ENCODE data around the gene PRKN.

PRKN gene

DNA sequence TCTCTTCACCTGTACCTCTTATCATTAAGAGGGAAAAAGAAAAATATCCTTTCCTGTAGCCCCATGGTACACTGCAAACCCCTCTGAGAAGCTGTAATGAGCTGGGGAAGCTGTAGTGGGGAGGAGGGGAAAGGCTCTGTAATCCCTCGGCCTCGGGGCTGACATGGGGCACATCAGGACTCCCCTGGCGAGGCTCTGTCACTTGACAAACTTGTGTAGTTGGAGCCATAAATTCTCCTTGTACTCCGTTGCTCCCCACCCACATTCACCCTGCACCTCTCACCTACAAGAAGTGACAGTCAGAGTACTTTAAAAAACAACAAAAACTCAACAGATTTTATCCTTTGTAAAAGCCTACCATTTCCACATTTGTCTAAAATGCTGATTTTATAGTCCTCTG, 978.0 kb downstream of the PRKN start:
- Histone ChIP-seq H3K9me3 (ENCODE audit: insufficient read depth, low read length) (no peaks in the 10 kb centered on the region), H4K20me1 (ENCODE audit: insufficient read depth, low read length) (no peaks in the 10 kb centered on the region), H3K27me3 (ENCODE audit: low read depth, low read length) (no peaks in the 10 kb centered on the region), H3K27ac (ENCODE audit: low read length) (no peak overlapping the region), H2AFZ (ENCODE audit: low read depth, low read length) (no peak overlapping the region), H3K4me1 (ENCODE audit: low read length) (no peaks in the 10 kb centered on the region), H3K4me3 (ENCODE audit: low read length) (no peak overlapping the region), H3K79me2 (ENCODE audit: low read length) (no peaks in the 10 kb centered on the region), H3K4me2 (ENCODE audit: low read length) (no peak overlapping the region), H3K9ac (ENCODE audit: low read length) (no peak overlapping the region), H3K36me3 (replicated peaks; ENCODE audit: low read depth, low read length) (no peaks in the 10 kb centered on the region)
- TF ChIP-seq EZH2phosphoT487 (IDR thresholded peaks at IDR 0.05; ENCODE audit: low read depth): no peak
- TF ChIP-seq, protein P1, sequence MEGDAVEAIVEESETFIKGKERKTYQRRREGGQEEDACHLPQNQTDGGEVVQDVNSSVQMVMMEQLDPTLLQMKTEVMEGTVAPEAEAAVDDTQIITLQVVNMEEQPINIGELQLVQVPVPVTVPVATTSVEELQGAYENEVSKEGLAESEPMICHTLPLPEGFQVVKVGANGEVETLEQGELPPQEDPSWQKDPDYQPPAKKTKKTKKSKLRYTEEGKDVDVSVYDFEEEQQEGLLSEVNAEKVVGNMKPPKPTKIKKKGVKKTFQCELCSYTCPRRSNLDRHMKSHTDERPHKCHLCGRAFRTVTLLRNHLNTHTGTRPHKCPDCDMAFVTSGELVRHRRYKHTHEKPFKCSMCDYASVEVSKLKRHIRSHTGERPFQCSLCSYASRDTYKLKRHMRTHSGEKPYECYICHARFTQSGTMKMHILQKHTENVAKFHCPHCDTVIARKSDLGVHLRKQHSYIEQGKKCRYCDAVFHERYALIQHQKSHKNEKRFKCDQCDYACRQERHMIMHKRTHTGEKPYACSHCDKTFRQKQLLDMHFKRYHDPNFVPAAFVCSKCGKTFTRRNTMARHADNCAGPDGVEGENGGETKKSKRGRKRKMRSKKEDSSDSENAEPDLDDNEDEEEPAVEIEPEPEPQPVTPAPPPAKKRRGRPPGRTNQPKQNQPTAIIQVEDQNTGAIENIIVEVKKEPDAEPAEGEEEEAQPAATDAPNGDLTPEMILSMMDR (IDR thresholded peaks at IDR 0.05; ENCODE audit: low read depth, low read length): no peak

DNA sequence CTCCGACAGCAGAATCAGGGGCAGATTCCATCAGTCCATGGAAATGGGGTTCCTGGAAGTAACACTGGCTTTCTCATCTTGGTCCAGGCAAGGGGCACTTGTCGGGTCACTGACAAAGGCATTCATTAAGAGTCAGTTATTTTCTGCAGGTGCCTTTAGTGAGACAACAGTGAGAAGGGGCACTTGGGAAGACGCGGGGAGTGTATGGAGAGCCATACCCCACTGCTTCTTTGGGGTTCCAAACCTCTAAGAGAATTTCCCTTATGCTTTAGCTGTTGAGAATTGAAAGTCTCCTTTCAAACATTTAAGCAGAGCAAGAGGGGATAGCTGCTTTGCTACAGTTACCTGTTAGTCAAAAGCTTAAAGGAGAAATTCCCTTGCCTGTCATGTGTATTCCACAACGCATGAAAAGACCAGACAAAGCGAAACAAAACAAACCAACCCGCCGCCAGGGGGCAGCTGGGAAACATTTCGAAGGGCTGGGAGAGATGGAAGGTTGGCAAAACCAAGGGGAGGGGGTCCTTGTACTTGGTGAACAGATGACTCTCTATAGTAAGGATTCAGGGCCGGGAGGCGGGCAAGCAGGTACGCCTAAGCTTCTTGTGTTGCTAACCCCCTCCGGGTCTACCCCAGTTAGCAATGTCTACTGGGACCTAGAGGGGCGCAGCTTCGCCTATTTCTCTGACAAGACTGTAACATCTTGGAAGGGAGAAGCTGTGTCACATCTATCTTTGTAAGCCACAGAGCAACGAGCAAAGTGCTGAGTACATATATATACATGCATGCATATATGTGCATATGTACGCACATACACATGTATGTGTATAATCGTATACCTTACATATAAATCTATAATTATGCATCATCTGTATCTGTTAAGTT, 978.8 kb downstream of the PRKN start:
- Histone ChIP-seq H3K9ac (ENCODE audit: low read length) (no peak overlapping the region), H3K4me2 (ENCODE audit: low read length) (no peak overlapping the region), H3K27ac (ENCODE audit: low read length) (no peak overlapping the region), H4K20me1 (ENCODE audit: insufficient read depth, low read length) (no peaks in the 10 kb centered on the region), H3K4me3 (ENCODE audit: low read length) (no peak overlapping the region), H3K27me3 (ENCODE audit: low read depth, low read length) (no peaks in the 10 kb centered on the region), H3K79me2 (ENCODE audit: low read length) (no peaks in the 10 kb centered on the region), H3K4me1 (ENCODE audit: low read length) (peaks cover 1% of the 10 kb centered on the region; the same call in 1 of the 2 replicates), H2AFZ (ENCODE audit: low read depth, low read length) (no peak overlapping the region), H3K9me3 (ENCODE audit: insufficient read depth, low read length) (no peaks in the 10 kb centered on the region), H3K36me3 (replicated peaks; ENCODE audit: low read depth, low read length) (no peaks in the 10 kb centered on the region)
- no peak for TF ChIP-seq EZH2phosphoT487 (IDR thresholded peaks at IDR 0.05; ENCODE audit: low read depth)
- TF ChIP-seq, protein P1 (IDR thresholded peaks at IDR 0.05; ENCODE audit: low read depth, low read length): peak; percentile 49

DNA sequence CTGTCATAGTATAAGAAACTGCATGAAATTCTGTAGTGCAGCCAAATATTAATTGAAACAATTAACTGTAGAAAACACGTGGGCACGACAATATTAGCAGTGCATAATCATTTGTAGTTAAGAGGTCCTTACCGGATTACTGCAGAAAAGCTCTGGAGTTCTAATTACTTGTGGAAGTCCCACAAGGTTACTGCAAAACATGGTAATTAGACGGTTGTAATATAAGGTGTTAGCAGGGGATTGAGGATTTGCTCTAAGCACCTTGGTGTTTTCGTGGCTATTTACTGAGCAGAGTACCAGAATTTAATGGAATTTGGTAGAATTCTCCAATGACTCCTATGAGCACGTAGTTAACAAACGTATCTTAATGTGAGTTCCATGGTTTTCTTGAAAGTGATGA, 980.1 kb downstream of the PRKN start:
- Histone ChIP-seq H4K20me1 (ENCODE audit: insufficient read depth, low read length) (no peaks in the 10 kb centered on the region), H3K4me1 (ENCODE audit: low read length) (peaks cover 5% of the 10 kb centered on the region; the same call in 1 of the 2 replicates), H3K4me3 (ENCODE audit: low read length) (no peak overlapping the region), H2AFZ (ENCODE audit: low read depth, low read length) (no peak overlapping the region), H3K9me3 (ENCODE audit: insufficient read depth, low read length) (no peaks in the 10 kb centered on the region), H3K36me3 (replicated peaks; ENCODE audit: low read depth, low read length) (no peaks in the 10 kb centered on the region), H3K4me2 (ENCODE audit: low read length) (no peak overlapping the region), H3K27me3 (ENCODE audit: low read depth, low read length) (no peaks in the 10 kb centered on the region), H3K27ac (ENCODE audit: low read length) (no peak overlapping the region), H3K79me2 (ENCODE audit: low read length) (no peaks in the 10 kb centered on the region), H3K9ac (ENCODE audit: low read length) (no peak overlapping the region)
- TF ChIP-seq EZH2phosphoT487 (IDR thresholded peaks at IDR 0.05; ENCODE audit: low read depth): no peak
- TF ChIP-seq, protein P1 (IDR thresholded peaks at IDR 0.05; ENCODE audit: low read depth, low read length): no peak

DNA sequence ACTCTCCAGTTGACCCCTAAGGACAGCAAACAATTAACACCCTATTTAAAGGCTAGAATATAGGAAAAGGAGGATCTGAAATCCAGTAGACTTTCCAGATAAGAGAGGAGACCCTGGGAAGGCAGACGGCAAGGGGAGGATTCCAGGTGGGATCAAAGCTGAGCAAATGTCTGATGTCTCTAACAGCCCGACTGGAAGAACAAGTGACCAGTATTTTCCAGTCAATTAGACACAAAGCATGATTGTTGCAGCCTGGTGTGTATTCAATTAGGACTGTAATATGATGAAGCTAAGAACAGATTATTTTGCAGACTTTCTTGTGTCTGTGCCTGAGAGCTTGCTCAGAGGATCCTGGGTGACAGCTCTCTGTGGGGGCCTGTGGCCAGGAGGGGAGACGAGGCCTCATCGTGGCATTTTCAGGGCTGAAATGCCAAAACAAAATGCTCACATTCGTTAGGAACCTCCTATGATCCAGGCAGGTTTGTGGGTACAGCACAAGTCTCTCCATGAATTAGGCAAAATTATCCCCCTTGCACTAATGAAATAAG, 981.9 kb downstream of the PRKN start:
- no peak overlapping the region for H3K4me3 ChIP-seq (ENCODE audit: low read length)
- H3K4me1 ChIP-seq (ENCODE audit: low read length): peaks cover 5% of the 10 kb centered on the region; the same call in 1 of the 2 replicates
- H3K36me3 ChIP-seq (replicated peaks; ENCODE audit: low read depth, low read length): no peaks in the 10 kb centered on the region
- H3K9me3 ChIP-seq (ENCODE audit: insufficient read depth, low read length): no peaks in the 10 kb centered on the region
- no peak for TF ChIP-seq EZH2phosphoT487 (IDR thresholded peaks at IDR 0.05; ENCODE audit: low read depth)
- TF ChIP-seq, protein P1 (IDR thresholded peaks at IDR 0.05; ENCODE audit: low read depth, low read length): no peak
- H4K20me1 ChIP-seq (ENCODE audit: insufficient read depth, low read length): no peaks in the 10 kb centered on the region
- no peak overlapping the region for H3K9ac ChIP-seq (ENCODE audit: low read length)
- no peak overlapping the region for H2AFZ ChIP-seq (ENCODE audit: low read depth, low read length)
- H3K4me2 ChIP-seq (ENCODE audit: low read length): no peak overlapping the region
- H3K27ac ChIP-seq (ENCODE audit: low read length): no peak overlapping the region
- no peaks in the 10 kb centered on the region for H3K79me2 ChIP-seq (ENCODE audit: low read length)
- H3K27me3 ChIP-seq (ENCODE audit: low read depth, low read length): no peaks in the 10 kb centered on the region

All from OCI-LY3 (cell line).